CD4-positive, alpha-beta T cell treated with Interleukin-6 at 100 ng/mL for 8 hours (primary cell): ENCODE results near the gene SMIM20.
"Not testable (repeated sequence)": the region's sequence is repeated elsewhere in the genome, so short reads cannot be mapped to it uniquely, and the experiment has no call there.

ENCODE experiments used
- DNase-seq: peaks from one replicate; pipeline ENCODE4 v3.0.0-alpha.2; 2020; ENCODE audit warnings: mixed read lengths, low spot score

The SMIM20 gene

GRCh38 chr4:25913851-25914669 is at the start of gene SMIM20:
Gene SMIM20 (plus strand): TSS chr4:25914220. CDS start chr4:25914314, 94 bp downstream.
- peak; percentile 91 for DNase-seq

GRCh38 chr4:25865586-25865985 is 48.4 kb upstream of the SMIM20 start:
- DNase-seq: no peak

GRCh38 chr4:25866401-25866800 is 47.6 kb upstream of the SMIM20 start:
- not testable (repeated sequence) for DNase-seq

- DNase-seq: no peak
Observed at GRCh38 chr4:25867781-25868294, 46.2 kb upstream of the SMIM20 start.

GRCh38 chr4:25870081-25870480 is 43.9 kb upstream of the SMIM20 start:
- no peak for DNase-seq

GRCh38 chr4:25872851-25873631 is 41.0 kb upstream of the SMIM20 start:
- no peak for DNase-seq

GRCh38 chr4:25873632-25874129 is 40.3 kb upstream of the SMIM20 start:
- DNase-seq: no peak

- DNase-seq: no peak
Observed at GRCh38 chr4:25874655-25875054, 39.4 kb upstream of the SMIM20 start.

GRCh38 chr4:25875281-25875745 is 38.7 kb upstream of the SMIM20 start:
- DNase-seq: no peak

GRCh38 chr4:25878676-25879075 is 35.3 kb upstream of the SMIM20 start:
- no peak for DNase-seq

GRCh38 chr4:25879091-25879584 is 34.9 kb upstream of the SMIM20 start:
- DNase-seq: no peak

- DNase-seq: no peak
Observed at GRCh38 chr4:25879587-25879986, 34.4 kb upstream of the SMIM20 start.

- no peak for DNase-seq
Observed at GRCh38 chr4:25879991-25880651, 33.9 kb upstream of the SMIM20 start.

GRCh38 chr4:25881193-25881592 is 32.8 kb upstream of the SMIM20 start:
- no peak for DNase-seq

GRCh38 chr4:25882226-25882625 is 31.8 kb upstream of the SMIM20 start:
- no peak for DNase-seq

GRCh38 chr4:25883565-25883964 is 30.5 kb upstream of the SMIM20 start:
- no peak for DNase-seq

- DNase-seq: no peak
Observed at GRCh38 chr4:25884031-25884782, 29.8 kb upstream of the SMIM20 start.

- DNase-seq: no peak
Observed at GRCh38 chr4:25888781-25889180, 25.2 kb upstream of the SMIM20 start.

GRCh38 chr4:25889589-25890503 is 24.2 kb upstream of the SMIM20 start:
- no peak for DNase-seq
